HEK293 (cell line): ENCODE data around the gene HSD17B14.
A peak's percentile ranks its signal among the peaks of the same experiment; 100 is the strongest.

Experiments
- CTCF ChIA-PET: fragments of 350-600 bp; formaldehyde crosslinking; extraction: SDS; loops from one replicate; lab custom pipeline; 2021; ENCODE audit warnings: antibody characterized with exemption; lab: Yijun Ruan, JAX
- POLR2A ChIA-PET: fragments of 300-600 bp; formaldehyde crosslinking; extraction: SDS; loops from one replicate; lab custom pipeline; 2020; ENCODE audit warnings: antibody characterized with exemption, inconsistent platforms; lab: Yijun Ruan, JAX
- H3K27ac ChIP-seq: fragments of 200-500 bp; sonication (Bioruptor generic); 2 replicates; pipeline ENCODE4 v1.5.1; 2014; ENCODE audit warnings: low read depth, low read length, control low read depth, inconsistent platforms; ENCODE audit errors: extremely low read depth
- H3K36me3 ChIP-seq, 2 experiments: fragments of 200-500 bp in 1 of 2; sonication (Bioruptor generic) in 1 of 2; 1 replicate in 1 of 2; 2 replicates in 1 of 2; pipeline ENCODE4 v1.5.1; 2014 to 2017; ENCODE audit warnings: inconsistent platforms in 2 of 2, low read length in 2 of 2; ENCODE audit not compliant: control insufficient read depth in 2 of 2, insufficient read depth in 1 of 2
- H3K4me1 ChIP-seq: fragments of 200-500 bp; sonication (Bioruptor generic); 2 replicates; pipeline ENCODE4 v1.5.1; 2014; ENCODE audit warnings: mild to moderate bottlenecking, low read length, inconsistent platforms; ENCODE audit not compliant: control insufficient read depth, insufficient read depth
- H3K4me3 ChIP-seq: 2 replicates; pipeline ENCODE4 v1.5.1; 2011; ENCODE audit warnings: low read depth, mild to moderate bottlenecking, control low read depth, low read length, moderate library complexity
- H3K9me3 ChIP-seq: fragments of 200-500 bp; sonication (Bioruptor generic); 2 replicates; pipeline ENCODE4 v1.5.1; 2014; ENCODE audit warnings: low read depth, low read length, inconsistent platforms; ENCODE audit not compliant: control insufficient read depth, insufficient read depth
- MZF1 ChIP-seq: fragments of 450-650 bp; formaldehyde crosslinking; IDR thresholded peaks from 2 replicates; pipeline ENCODE4 v1.5.1; 2017; ENCODE audit warnings: missing biosample characterization, missing genetic modification characterization, borderline replicate concordance
- ZBTB10 ChIP-seq: fragments of 450-650 bp; formaldehyde crosslinking; IDR thresholded peaks from 2 replicates; pipeline ENCODE4 v1.5.1; 2016; ENCODE audit warnings: missing biosample characterization, missing genetic modification characterization
- ZIC2 ChIP-seq: fragments of 450-650 bp; formaldehyde crosslinking; IDR thresholded peaks from 2 replicates; pipeline ENCODE4 v1.5.1; 2016; ENCODE audit warnings: missing biosample characterization, missing genetic modification characterization
- ZNF146 ChIP-seq: fragments of 450-650 bp; formaldehyde crosslinking; IDR thresholded peaks from 2 replicates; pipeline ENCODE4 v1.5.1; 2016; ENCODE audit warnings: missing biosample characterization, missing genetic modification characterization
- ZNF155 ChIP-seq: fragments of 450-650 bp; formaldehyde crosslinking; IDR thresholded peaks from 2 replicates; pipeline ENCODE4 v1.5.1; 2016; ENCODE audit warnings: missing biosample characterization, missing genetic modification characterization
- ZNF335 ChIP-seq: fragments of 450-650 bp; formaldehyde crosslinking; conservative IDR thresholded peaks from 2 replicates; pipeline ENCODE4 v1.5.1; 2016; ENCODE audit warnings: missing biosample characterization, missing genetic modification characterization
- ZNF341 ChIP-seq: fragments of 450-650 bp; formaldehyde crosslinking; IDR thresholded peaks from 2 replicates; pipeline ENCODE4; 2016; ENCODE audit warnings: low read depth, missing biosample characterization, missing genetic modification characterization
- ZNF561 ChIP-seq: fragments of 450-650 bp; IDR thresholded peaks from 2 replicates; pipeline ENCODE4 v1.5.1; 2018; ENCODE audit warnings: missing biosample characterization, missing genetic modification characterization, borderline replicate concordance
- ZNF747 ChIP-seq: fragments of 450-650 bp; formaldehyde crosslinking; IDR thresholded peaks from 2 replicates; pipeline ENCODE4 v1.5.1; 2016; ENCODE audit warnings: missing biosample characterization, missing genetic modification characterization
- ZNF76 ChIP-seq: fragments of 450-650 bp; formaldehyde crosslinking; IDR thresholded peaks from 2 replicates; pipeline ENCODE4; 2016; ENCODE audit warnings: low read depth, missing biosample characterization, missing genetic modification characterization, borderline replicate concordance
- ZNF768 ChIP-seq: fragments of 450-650 bp; formaldehyde crosslinking; IDR thresholded peaks from 2 replicates; pipeline ENCODE4 v1.5.1; 2018; ENCODE audit warnings: missing biosample characterization, mild to moderate bottlenecking, missing genetic modification characterization
- TF ChIP-seq, protein P1 (sequence below): fragments of 450-650 bp; formaldehyde crosslinking; IDR thresholded peaks from 2 replicates; pipeline ENCODE4 v1.5.1; 2016; ENCODE audit warnings: missing biosample characterization, missing genetic modification characterization

The HSD17B14 gene

GRCh38 chr19:48806518-48806817 is 29.8 kb downstream of the HSD17B14 start:
- ChIA-PET CTCF (interaction anchor here (1.0 to 2.8 kb wide), 8 partner anchors 10 to 164 kb away, joined by 3 to 11 read pairs (median 6); partner anchors contain the start of gene CA11), POLR2A (interaction anchor here (0.6 to 0.8 kb wide), 3 partner anchors 19 to 187 kb away, joined by 3 to 4 read pairs (median 4); partner anchors contain the start of genes RPL18 and SPHK2)
- TF ChIP-seq ZNF335 (tag by site-specific recombination), result peak; percentile 59; the same call in 1 of the 2 replicates
- TF ChIP-seq ZNF146 (tag by site-specific recombination), result no peak
- 0 out of 2 replicates have a peak, but pooled peaks have one; percentile 18 for TF ChIP-seq ZNF561 (tag by site-specific recombination)
- peak; percentile 96 for TF ChIP-seq ZNF76 (tag by site-specific recombination)
- no peak overlapping the region for H3K4me3 ChIP-seq
- no peaks in the 10 kb centered on the region for H3K9me3 ChIP-seq
- peaks cover 4 to 10% of the 10 kb centered on the region in 2 experiments; a peak in 2 of 3 replicates for H3K36me3 ChIP-seq
- peaks cover 5% of the 10 kb centered on the region for H3K4me1 ChIP-seq
- H3K27ac ChIP-seq, result no peak overlapping the region

GRCh38 chr19:48805452-48805851 is 30.8 kb downstream of the HSD17B14 start:
- ChIA-PET CTCF (interaction anchor here (0.9 to 1.4 kb wide), 2 partner anchors 37 to 160 kb away, joined by 3 read pairs; partner anchors contain the start of gene CA11), POLR2A (no interaction called here)
- Histone ChIP-seq H3K27ac (no peak overlapping the region), H3K9me3 (no peaks in the 10 kb centered on the region), H3K4me3 (no peak overlapping the region), H3K36me3 (peaks cover 4 to 10% of the 10 kb centered on the region in 2 experiments; a peak in 2 of 3 replicates), H3K4me1 (peaks cover 5% of the 10 kb centered on the region)
- TF ChIP-seq ZNF341 (tag by site-specific recombination), result peak; percentile 73
- no peak for TF ChIP-seq ZNF747 (tag by site-specific recombination)

- no peaks in the 10 kb centered on the region for H3K9me3 ChIP-seq
- TF ChIP-seq ZIC2 (tag by site-specific recombination) (0 out of 2 replicates have a peak, but pooled peaks have one; percentile 11), ZNF335 (tag by site-specific recombination) (no peak), ZNF768 (tag by site-specific recombination) (no peak)
- ChIA-PET CTCF (interaction anchor here (0.6 to 1.4 kb wide), 5 partner anchors 9 to 159 kb away, joined by 3 to 4 read pairs (median 3); partner anchors contain the start of gene CA11), POLR2A (no interaction called here)
- no peaks in the 10 kb centered on the region for H3K4me1 ChIP-seq
- no peak overlapping the region for H3K4me3 ChIP-seq
- no peak overlapping the region for H3K27ac ChIP-seq
- peaks cover 4 to 10% of the 10 kb centered on the region in 2 experiments; a peak in 2 of 3 replicates for H3K36me3 ChIP-seq
These were observed 31.8 kb downstream of the HSD17B14 start for GRCh38 chr19:48804496-48804895.

GRCh38 chr19:48802623-48803022 is 33.7 kb downstream of the HSD17B14 start:
- Histone ChIP-seq H3K27ac (no peak overlapping the region), H3K9me3 (no peaks in the 10 kb centered on the region), H3K4me3 (no peak overlapping the region), H3K36me3 (peaks cover 4 to 10% of the 10 kb centered on the region in 2 experiments; a peak in 2 of 3 replicates), H3K4me1 (no peaks in the 10 kb centered on the region)
- POLR2A ChIA-PET, result interaction anchor here (1.7 kb wide), 1 partner anchor 8 kb away, joined by 4 read pairs; the partner anchor contains the start of gene BCAT2
- no peak for TF ChIP-seq ZBTB10 (tag by site-specific recombination)
- no peak for TF ChIP-seq ZNF155
- peak; percentile 97 for TF ChIP-seq MZF1 (tag by site-specific recombination)
- TF ChIP-seq, protein P1, sequence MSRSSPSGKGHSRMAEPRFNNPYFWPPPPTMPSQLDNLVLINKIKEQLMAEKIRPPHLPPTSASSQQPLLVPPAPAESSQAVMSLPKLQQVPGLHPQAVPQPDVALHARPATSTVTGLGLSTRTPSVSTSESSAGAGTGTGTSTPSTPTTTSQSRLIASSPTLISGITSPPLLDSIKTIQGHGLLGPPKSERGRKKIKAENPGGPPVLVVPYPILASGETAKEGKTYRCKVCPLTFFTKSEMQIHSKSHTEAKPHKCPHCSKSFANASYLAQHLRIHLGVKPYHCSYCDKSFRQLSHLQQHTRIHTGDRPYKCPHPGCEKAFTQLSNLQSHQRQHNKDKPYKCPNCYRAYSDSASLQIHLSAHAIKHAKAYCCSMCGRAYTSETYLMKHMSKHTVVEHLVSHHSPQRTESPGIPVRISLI (tag by site-specific recombination), result no peak
- CTCF ChIA-PET, result interaction anchor here (0.7 to 2.3 kb wide), 6 partner anchors 9 to 191 kb away, joined by 3 to 7 read pairs (median 4); partner anchors contain the start of genes GYS1 and RUVBL2
